HG03354 (cell line): ENCODE measurements around the gene N4BP2L1.
A peak's percentile ranks its signal among the peaks of the same experiment; 100 is the strongest.

Source experiments
- ATAC-seq: cut with Tn5 transposase; IDR thresholded peaks from one replicate; pipeline ENCODE4 v1.9.1; 2021; ENCODE audit warnings: mild to moderate bottlenecking; ENCODE audit not compliant: unreplicated experiment, poor library complexity, severe bottlenecking

The N4BP2L1 gene

DNA sequence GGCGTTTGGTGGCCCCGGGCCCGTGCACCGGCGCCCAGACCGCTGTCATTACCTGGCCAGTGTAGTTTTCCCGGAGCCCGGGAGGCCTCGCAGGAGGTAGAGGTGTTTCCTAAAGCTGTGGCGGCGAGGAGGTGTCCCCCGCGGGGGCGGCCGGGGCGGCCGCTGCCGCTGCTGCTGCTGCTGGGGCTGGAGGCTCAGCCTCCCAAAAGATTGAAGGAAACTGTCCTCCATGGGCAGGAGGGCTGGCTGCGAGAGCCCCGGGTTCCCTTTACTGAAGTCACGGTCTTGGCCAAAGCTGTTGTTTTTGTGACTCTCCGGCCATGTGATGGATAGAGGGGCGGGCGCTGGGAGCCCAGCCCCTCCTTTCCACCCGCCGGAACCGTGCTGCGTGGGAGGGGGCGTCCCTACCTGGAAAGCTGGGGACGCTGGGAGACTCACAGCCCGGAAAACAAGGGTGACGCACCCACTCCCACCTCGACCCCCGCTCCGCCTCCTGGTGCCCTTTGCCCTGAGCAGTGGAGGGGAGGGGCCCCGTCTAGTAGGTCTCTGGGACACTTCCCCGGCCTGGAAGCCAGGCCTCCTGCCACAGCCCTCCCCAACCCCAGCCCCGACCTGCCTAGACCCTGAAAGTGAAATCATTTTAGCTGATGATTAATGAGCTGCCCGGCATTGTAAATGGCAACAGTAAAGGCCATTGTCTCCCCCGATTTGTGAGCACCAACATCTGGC, at the start of gene N4BP2L1:
Gene N4BP2L1, minus strand, starts transcription at position 279 of the 729 bp plus-strand sequence. Its CDS starts 48 bp downstream, at position 231.
- ATAC-seq: peak; percentile 73

DNA sequence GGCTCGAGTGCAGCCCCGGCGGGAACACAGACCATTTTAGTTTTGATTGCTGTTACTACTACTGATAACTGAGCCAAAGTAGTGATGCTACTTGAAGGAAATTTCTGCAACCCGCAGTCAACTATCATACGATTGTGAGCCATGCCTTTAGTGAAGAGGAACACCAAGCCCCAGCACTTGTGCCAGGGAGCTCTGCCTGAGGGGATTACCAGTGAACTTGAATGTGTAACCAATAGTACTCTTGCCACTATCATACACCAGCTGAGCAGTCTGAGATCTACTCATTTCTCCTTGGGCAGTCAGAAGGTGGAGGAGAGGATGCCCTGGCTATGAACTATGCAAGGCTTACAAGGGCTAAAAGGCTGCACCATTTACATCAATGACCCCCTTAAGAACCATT, 49.0 kb upstream of the N4BP2L1 start:
- ATAC-seq: no peak

DNA sequence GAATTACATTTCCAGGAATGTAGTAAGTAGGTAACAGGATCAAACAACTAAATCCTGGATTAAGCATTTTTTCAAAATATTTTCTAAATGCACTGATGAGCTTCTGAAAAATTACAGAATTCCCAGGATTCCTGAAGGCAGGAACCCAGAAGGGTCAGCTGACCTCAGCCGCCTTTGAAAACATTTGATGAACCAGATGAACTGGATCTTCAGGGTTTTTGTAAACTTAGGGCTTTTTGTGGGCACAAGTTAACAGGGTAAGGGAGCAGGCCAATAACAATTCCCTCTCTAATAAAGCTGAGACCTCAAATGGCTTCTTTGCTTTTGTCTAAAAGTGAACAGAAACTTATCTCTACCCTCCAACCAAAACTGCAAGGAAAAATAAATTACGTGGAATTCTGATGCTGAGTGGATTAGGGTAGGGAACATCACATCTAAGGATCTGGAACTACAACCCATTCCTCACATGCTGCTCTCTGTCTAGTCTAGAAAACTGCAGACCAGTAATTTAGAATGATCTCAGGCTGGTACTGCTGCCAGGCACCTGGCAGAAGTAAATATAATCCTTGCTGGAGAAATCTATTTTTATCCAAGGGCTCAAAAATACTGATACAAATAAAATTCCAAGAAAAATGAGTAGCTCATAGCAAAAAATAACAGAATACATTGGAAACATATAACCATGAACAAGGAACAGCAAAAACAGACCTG, 48.2 kb upstream of the N4BP2L1 start:
- ATAC-seq: no peak

DNA sequence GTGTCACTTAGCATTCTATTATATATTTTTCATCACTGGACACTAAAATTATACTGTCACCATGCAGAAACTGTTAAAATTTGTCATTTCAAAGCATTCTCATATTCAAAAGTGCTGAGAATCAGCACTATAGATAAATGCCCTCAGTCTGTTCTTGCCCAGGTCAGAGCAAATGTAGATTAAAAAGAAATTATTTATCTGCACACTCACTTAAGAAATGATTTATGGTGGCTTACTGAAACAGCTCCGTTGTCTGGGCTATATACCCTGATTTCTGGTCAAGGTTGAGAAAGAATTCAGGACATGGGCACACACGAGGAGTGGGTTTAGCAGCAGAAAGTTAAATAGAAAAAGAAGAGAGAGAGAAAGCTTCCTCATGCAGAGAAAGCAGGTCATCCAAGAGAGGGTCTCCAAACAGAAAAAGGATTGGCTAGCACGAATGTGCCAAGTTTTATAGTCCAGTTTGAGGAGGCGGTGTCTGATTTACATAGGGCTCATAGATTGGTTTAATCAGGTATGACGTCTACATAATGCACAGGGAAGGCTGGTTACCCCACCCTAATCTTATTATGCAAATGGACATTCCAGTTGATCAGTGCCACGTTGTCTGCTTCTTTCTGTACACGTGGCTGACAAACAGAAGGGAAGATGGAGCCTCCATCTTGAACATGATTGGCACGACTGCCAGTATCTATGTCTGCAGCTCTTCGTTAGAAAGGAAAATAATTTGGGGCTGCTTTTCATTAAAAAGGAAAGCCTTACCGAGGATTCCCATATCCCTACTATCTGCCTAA, 47.3 kb upstream of the N4BP2L1 start:
- no peak for ATAC-seq

DNA sequence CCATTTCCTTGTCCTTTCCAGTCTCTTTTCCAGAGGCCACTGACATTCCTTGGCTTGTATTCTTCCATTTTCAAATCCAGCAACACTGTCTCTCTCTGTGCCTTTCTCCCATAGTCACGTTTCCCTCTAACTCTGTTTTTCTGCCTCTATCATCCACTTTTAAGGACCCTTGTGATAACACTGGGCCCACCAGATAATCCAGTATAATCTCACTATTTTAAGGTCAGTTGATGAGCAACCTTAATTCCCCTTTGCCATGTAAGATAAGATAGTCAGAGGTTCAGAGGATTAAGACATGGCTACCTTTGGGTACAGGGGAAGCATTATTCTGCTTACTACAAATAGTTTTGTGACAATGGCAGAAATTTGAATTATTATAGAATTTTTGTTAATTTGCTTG, 45.7 kb upstream of the N4BP2L1 start:
- no peak for ATAC-seq

DNA sequence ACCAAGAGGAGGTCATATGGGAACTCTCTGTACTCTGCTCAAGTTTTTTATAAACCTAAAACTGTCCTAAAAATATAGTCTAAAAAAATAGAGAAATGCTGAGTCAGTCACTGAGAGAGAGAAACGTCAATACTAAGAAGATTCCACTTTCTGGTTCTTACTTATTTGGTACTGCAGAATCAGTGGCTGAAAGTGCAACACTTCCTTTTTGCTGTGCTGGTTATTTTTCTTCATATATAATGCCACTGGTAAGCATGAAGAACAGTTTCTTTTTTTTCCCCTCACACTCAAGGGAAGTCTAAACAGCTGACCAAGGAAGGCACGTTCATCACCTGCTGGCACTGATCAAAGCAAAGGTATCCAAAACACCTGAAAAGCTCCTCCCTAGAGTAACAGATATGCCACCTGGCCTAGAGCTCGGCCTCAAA, 44.3 kb upstream of the N4BP2L1 start:
- ATAC-seq: peak; percentile 63

DNA sequence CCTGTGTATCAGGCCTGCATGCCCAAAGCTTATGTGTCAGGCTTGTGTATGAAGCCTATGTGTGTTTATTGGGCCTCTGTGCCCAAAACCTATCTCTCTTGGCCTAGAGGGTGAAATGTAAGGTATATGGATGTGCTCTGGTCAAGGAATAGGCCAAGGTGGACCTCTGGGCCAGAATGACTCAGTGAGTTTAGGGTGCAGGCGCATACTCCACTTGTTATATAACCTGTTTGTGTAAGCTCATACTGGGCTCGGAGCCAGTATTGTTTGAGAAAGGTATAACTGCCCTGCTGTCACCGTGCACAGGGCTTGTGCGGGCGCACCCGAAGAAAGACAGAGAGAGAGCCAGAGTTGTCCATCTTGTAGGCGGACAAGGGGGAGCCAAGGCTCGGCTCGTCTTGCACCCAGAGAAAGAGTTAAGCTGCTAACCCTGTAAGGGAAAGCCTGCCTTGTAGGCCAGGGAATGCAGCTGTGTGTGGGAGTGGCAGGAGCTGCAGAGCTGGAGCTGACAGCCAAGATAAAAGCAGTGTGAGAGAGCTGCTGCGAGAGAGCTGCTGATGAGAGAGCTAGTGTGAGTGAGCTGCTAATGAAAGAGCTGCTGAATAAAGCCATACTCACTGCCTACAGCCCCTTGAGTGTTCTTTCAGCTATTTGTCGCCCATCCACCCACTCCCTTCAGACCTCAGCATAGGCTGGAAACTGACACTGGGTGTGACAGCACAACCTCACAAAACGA, 43.4 kb upstream of the N4BP2L1 start:
- no peak for ATAC-seq

DNA sequence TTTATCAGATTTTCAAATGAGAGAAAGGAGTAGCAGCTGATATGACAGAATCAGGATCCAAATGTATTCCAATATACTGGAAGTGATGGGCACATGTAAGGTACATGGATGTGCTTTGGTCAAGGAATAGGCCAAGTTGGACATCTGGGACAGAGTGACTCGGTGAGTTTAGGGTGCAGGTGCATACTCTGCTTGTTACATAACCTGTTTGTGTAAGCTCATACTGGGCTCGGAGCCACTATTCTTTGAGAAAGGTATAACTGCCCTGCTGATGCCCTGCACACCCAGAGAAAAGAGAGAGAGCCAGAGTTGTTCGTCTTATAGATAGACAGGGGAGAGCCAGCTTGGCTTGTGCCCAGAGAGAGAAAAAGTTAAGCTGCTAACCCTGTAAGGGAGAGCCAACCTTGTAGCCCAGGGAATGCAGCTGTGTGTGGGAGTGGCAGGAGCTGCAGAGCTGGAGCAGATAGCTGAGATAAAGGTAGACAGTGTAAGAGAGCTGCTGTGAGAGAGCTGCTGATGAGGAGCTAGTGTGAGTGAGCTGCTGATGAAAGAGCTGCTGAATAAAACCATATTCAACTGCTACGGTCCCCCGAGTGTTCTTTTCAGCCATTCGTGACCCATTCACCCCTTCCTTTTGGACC, 40.7 kb upstream of the N4BP2L1 start:
- ATAC-seq: no peak

DNA sequence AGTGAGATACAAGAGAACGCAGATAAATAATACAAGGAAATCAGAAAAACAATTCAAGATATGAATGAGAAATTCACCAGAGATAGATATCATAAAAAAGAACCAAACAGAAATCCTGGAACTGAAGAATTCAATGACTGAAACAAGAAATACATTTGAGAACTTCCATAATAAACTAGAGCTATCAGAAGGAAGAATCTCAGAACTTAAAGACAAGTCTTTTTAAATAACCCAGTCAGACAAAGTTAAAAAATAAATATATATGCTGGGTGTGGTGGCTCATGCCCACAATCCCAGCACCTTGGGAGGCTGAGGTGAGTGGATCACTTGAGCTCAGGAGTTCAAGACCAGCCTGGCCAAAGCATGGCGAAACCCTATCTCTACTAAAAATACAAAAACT, 28.7 kb upstream of the N4BP2L1 start:
- ATAC-seq: no peak

DNA sequence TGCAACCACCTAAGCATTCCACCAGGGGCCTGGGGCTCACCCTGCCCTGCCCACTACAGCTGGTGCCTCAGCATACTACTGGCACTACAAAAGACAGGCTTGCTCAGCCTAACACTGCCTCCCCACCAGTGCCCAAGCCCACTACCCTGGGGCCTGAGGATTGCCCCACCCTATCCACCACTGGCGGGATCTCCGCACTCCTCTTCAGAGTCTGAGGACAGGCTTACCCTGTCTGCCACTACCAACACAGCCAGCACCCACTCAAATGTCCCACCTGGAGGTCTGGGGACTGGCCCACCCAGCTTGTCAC, 27.6 kb upstream of the N4BP2L1 start:
- ATAC-seq: no peak

DNA sequence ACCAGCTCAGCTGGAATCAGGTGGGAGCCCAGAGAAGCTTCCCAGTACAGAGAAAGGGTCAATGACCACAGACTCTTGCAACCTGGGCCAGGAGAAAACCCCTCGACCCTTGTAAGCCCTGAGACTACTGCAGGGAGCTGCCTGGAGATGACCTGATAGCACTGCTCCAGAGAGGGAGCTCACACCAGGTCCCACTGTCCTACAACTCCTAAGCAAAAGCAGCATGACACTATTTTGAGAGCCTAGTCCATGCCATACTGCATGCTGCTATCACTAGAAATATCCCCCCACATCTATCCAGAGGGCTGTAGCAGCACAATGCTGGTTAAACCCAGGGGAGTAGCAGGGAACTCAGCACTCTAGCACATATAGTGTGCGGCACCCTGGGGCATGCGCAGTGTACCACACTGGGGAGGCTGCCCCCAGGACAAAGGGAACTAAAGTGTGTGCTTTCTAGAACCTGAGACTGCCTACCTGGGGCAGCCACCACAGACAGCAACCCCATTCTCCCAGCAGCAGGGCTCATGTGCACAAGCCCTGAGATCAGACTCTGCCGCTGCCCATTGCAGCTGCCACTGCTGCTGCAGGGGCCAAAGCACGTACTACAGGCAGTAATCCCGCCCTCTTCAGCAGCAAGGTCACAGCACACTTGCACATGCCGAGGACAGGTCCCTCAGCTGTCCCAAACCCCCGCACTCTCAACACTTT, 27.1 kb upstream of the N4BP2L1 start:
- no peak for ATAC-seq

DNA sequence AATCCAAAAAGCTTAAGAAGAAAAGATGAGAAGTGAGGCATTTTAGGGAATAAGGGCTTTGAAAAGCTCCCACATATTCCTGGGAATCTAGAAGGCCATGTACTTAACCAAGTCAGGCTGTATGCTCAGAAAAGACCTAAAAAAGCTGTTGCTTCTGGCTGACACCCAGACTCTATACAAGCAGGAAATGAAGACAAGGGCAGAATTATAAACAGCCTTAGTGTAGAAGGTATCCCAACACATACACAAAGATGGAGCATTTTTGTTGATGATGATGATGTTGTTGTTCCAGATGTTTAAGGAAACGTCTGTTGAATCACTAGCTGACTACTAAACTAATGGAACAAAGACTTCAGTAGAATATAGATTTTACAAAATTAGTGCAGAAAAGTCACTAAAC, 26.1 kb upstream of the N4BP2L1 start:
- no peak for ATAC-seq

DNA sequence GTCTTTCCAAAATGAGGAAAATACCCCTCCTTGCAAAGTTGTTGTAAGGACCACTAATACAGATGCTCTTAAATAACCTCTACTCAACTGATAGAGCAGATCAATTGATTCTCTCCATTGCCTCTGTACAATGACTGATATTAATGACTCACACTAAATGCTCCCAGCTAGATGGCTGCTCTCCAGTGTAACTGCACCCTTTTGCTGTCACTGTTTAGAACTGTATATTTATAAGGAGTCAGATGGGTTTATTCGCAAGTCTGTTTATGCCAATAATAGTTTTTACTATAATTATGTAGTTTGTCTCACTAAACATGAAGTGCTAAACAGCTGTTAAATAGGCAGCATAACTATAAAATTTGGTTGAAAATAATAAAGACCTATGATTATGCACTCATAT, 21.0 kb upstream of the N4BP2L1 start:
- no peak for ATAC-seq

DNA sequence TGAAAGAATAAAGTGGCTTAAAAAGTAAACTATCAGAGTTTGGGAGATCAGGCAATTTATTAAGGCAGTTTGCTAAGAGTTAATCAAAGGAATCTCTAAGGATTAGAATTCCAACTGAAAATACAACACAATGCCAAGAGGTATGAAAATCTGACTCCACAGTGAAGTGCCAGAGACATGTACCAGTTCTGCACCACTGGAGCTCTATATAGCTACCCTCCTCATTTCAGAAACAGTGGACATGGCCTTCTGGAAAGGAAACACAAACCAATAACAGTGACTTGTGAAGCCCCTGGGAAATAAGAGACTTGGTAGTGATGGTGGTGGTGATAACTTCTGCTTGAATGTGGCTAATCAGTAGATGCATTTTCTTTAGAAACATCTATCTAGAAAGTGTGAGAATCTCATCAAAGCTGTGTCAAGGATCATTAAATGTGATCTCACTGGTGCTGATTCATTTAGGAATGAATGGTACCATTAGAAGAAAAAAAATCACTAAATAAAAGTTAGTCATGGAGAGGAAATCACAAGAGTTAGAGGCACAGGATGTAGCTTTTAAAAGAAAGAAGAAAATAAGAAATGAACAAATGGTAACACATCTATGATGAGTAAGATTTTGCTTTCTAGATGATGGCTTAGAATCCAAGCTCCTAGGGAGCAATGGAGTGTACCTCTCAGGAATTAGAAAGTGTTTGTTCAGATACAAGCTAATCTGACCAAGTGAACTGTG, 20.1 kb upstream of the N4BP2L1 start:
- ATAC-seq: no peak

DNA sequence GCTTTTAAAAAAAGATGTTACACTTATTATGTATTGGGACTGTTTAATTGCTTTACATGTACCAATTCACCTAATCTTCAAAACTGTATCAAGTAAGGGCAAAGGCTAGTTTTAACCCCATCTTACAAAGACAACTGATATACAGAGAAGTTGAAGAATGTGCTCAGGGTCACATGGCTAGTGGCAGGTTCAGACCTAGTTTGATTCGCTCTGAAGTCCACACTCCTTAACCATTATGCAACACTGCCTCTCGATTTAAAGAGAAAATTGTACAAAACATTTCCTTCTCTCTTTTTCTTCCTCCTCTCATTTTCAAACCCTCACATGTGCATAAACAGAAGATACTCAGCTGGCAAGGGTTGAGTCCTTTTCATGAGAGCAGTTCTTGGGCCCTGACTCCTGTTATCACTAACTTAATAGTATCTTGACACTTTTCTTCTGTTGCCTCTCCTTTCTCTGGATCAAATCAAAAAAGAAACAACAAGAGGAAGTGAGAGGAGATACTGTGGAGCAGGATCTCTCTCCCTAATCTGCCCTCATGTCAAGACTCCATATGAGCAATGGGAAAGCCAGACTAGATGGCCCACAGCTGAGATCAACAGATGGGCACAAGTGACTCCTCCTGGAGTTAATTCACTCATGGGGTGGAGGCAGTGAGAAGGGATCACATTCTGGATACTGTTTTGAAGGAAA, 19.0 kb upstream of the N4BP2L1 start:
- ATAC-seq: no peak

DNA sequence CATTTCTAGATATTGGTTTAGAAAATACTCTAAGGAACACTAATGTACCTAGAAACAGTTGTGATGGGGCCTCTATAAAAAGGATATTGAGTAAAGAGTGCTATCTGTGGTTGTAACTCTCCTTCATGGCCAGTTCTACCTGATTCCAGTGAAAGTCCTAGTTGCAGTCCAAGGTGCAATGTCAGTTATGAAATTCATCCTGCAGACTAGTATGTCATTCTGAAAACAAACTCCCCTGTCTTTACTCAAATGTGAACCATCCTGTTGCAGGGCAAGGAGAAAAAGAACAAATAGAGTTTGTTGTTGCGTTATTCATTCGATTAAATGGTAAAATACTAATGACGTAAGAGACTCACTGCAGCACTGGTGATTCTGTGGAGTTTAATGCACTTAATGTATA, 18.3 kb upstream of the N4BP2L1 start:
- ATAC-seq: no peak

DNA sequence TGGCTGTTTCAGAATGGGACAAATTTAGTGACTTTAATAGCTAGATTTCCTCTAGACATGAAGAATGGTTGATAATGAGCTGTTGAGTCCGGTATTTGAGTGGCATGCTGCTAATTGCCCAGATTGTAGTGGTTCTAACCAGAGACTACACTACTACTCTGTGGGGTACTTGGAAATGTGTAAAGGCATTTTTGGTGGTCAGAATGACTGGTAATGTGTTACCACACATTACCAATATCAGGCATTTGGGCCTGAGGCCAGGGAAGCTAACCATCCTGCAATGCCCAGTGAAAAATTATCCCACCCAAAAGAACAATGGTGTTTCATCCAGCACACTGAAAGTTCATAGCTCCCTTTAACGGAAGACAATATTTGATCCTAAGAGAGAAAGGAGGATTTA, 17.5 kb upstream of the N4BP2L1 start:
- ATAC-seq: no peak

DNA sequence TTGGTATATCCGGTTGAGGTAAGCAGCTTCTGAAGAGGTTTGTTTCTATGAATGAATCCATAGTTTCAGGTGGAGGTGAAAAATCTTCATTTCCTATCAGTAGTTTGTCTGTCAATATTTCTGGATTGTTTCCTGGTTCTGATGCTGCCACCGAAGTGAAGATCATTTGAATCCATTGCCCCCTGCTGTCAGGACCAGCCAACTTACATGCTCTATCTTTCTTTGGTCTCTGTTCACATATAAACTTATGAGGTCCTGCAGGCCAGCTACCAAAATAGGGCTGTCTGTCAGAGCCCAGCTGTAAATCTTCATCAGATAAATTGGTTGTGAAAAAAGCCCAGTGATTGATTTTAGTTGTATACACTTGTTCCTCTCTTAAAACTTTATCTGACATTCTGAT, 15.2 kb upstream of the N4BP2L1 start:
- ATAC-seq: peak; percentile 84
